NT2/D1 (cell line): ENCODE results near the gene NPB.

ENCODE experiments used
- SUZ12 ChIP-seq: IDR thresholded peaks from 2 replicates; pipeline ENCODE4 v1.6.1; 2011; ENCODE audit not compliant: insufficient read length, insufficient read depth; ENCODE audit errors: extremely low read depth
- YY1 ChIP-seq: IDR thresholded peaks from 2 replicates; pipeline ENCODE4 v1.6.1; 2011; ENCODE audit not compliant: insufficient read length, insufficient read depth
- ZNF274 ChIP-seq: IDR thresholded peaks from 2 replicates; pipeline ENCODE4 v1.6.1; 2011; ENCODE audit warnings: mild to moderate bottlenecking, low read depth, low read length

DNA sequence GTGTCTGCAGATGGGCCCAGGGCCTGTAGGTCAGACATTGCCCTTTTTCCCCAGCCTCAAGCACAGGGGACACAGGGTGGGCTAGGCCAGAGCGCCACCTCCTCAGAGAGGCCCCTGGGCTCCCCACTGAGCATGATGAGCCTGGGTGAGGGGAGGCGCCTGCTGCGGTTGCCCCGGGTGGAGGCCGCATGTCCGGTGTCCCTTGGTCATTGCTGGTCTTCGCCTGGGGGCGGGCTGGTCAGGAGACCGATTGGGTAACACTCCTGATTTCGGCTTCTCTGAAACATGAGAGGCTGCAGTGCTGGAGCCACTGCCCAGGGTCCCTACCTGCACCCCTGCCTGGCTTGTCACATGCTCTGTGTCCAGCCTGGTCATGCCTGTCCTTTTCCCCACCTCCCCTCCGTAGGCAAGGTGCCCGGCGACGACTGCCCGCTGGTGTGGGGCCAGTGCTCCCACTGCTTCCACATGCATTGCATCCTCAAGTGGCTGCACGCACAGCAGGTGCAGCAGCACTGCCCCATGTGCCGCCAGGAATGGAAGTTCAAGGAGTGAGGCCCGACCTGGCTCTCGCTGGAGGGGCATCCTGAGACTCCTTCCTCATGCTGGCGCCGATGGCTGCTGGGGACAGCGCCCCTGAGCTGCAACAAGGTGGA lies 2.4 kb upstream of the NPB start:
- TF ChIP-seq YY1: no peak
- TF ChIP-seq SUZ12: no peak
- TF ChIP-seq ZNF274: no peak
